Measurements from ENCODE around the gene TAS2R60. TPM values are rescaled to one million over a fixed set of nuclear protein-coding genes. Genes with fewer than 3 reads are reported as not detected.
A peak's percentile ranks its signal among the peaks of the same experiment; 100 is the strongest.

TAS2R60 gene
- total and polyA plus RNA-seq, 9 of the 15 experiments (the other 6 are each of a cell fraction or from before 2014, with no cell fraction given), result 0.08 TPM; not detected in 8

GRCh38 chr7:143434660-143435059, 8.6 kb upstream of the TAS2R60 start (continued):
- TF ChIP-seq KLF16 (IDR thresholded peaks at IDR 0.05) (no peak), ZNF584 (CRISPR knock-in tag; IDR thresholded peaks at IDR 0.05; ENCODE audit: low read depth) (0 out of 2 replicates have a peak, but pooled peaks have one; percentile 43), ZNF830 (CRISPR knock-in tag; IDR thresholded peaks at IDR 0.05) (no peak), RAD51 (IDR thresholded peaks at IDR 0.05; ENCODE audit: borderline replicate concordance, low read depth) (peak; percentile 50), ATF3 (IDR thresholded peaks at IDR 0.05) (peak; percentile 91), ATF3 (CRISPR knock-in tag; conservative IDR thresholded peaks at IDR 0.05) (no peak), ATF7 (IDR thresholded peaks at IDR 0.05) (peak; percentile 87; the same call in 1 of the 2 replicates), ATF1 (CRISPR knock-in tag; IDR thresholded peaks at IDR 0.05) (no peak), ATF1 (tag; IDR thresholded peaks at IDR 0.05) (peak; percentile 55; the same call in 1 of the 2 replicates), ZNF551 (CRISPR knock-in tag; IDR thresholded peaks at IDR 0.05) (no peak), BHLHE40 (IDR thresholded peaks at IDR 0.05; ENCODE audit: low read length) (peak; percentile 62), FOXK2 (conservative IDR thresholded peaks at IDR 0.05 in 1 of 2, IDR thresholded peaks at IDR 0.05 in 1 of 2; ENCODE audit: low read depth in 2 of 2) (0 out of 4 replicates have a peak, but pooled peaks of 1 of the 2 experiments have one; percentile 52)
- TF ChIP-seq, protein P1, sequence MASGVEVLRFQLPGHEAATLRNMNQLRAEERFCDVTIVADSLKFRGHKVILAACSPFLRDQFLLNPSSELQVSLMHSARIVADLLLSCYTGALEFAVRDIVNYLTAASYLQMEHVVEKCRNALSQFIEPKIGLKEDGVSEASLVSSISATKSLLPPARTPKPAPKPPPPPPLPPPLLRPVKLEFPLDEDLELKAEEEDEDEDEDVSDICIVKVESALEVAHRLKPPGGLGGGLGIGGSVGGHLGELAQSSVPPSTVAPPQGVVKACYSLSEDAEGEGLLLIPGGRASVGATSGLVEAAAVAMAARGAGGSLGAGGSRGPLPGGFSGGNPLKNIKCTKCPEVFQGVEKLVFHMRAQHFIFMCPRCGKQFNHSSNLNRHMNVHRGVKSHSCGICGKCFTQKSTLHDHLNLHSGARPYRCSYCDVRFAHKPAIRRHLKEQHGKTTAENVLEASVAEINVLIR (CRISPR knock-in tag; IDR thresholded peaks at IDR 0.05), result no peak
- TF ChIP-seq, protein P2, sequence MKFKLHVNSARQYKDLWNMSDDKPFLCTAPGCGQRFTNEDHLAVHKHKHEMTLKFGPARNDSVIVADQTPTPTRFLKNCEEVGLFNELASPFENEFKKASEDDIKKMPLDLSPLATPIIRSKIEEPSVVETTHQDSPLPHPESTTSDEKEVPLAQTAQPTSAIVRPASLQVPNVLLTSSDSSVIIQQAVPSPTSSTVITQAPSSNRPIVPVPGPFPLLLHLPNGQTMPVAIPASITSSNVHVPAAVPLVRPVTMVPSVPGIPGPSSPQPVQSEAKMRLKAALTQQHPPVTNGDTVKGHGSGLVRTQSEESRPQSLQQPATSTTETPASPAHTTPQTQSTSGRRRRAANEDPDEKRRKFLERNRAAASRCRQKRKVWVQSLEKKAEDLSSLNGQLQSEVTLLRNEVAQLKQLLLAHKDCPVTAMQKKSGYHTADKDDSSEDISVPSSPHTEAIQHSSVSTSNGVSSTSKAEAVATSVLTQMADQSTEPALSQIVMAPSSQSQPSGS (CRISPR knock-in tag; IDR thresholded peaks at IDR 0.05), result peak; percentile 69; the same call in 1 of the 2 replicates
- TF ChIP-seq, protein P3, sequence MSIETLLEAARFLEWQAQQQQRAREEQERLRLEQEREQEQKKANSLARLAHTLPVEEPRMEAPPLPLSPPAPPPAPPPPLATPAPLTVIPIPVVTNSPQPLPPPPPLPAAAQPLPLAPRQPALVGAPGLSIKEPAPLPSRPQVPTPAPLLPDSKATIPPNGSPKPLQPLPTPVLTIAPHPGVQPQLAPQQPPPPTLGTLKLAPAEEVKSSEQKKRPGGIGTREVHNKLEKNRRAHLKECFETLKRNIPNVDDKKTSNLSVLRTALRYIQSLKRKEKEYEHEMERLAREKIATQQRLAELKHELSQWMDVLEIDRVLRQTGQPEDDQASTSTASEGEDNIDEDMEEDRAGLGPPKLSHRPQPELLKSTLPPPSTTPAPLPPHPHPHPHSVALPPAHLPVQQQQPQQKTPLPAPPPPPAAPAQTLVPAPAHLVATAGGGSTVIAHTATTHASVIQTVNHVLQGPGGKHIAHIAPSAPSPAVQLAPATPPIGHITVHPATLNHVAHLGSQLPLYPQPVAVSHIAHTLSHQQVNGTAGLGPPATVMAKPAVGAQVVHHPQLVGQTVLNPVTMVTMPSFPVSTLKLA (conservative IDR thresholded peaks at IDR 0.05), result 0 out of 4 replicates have a peak, but pooled peaks of 1 of the 2 experiments have one; percentile 25
